Progenitor cell of endocrine pancreas (in vitro differentiated cells): Measurements from ENCODE around the gene DPP9. TPM values are rescaled to one million over a fixed set of nuclear protein-coding genes. Genes with fewer than 3 reads are reported as not detected.

Source experiments
- DNase-seq: peaks from one replicate; pipeline ENCODE4 v3.0.0; 2021; ENCODE audit warnings: low spot score; ENCODE audit not compliant: unreplicated experiment
- H3K27ac Mint-ChIP-seq: 2 replicates; pipeline ENCODE4 v1.8.0; 2021; ENCODE audit warnings: mild to moderate bottlenecking, moderate library complexity, mixed read lengths
- H3K27me3 Mint-ChIP-seq: 2 replicates; pipeline ENCODE4 v1.8.0; 2021; ENCODE audit warnings: mixed read lengths
- H3K36me3 Mint-ChIP-seq: 2 replicates; pipeline ENCODE4 v1.8.0; 2022; ENCODE audit warnings: mixed read lengths; ENCODE audit not compliant: insufficient read depth
- H3K4me1 Mint-ChIP-seq: 2 replicates; pipeline ENCODE4 v1.8.0; 2021; ENCODE audit warnings: low read depth, mixed read lengths
- H3K4me3 Mint-ChIP-seq: 2 replicates; pipeline ENCODE4 v1.8.0; 2021; ENCODE audit warnings: low read depth, mild to moderate bottlenecking, moderate library complexity, mixed read lengths
- H3K9me3 Mint-ChIP-seq: 2 replicates; pipeline ENCODE4 v1.8.0; 2021; ENCODE audit warnings: low read depth, mixed read lengths
- CTCF ChIP-seq: fragments of 200-600 bp; sonication (generic); IDR thresholded peaks from one replicate; pipeline ENCODE4 v1.5.0; 2021; ENCODE audit warnings: antibody characterized with exemption, mild to moderate bottlenecking; ENCODE audit not compliant: unreplicated experiment
- total RNA-seq: library from RNA; stranded (reverse); gene quantifications from 2 replicates; pipeline ENCODE4 v1.2.1, GENCODE V29; 2021

Gene DPP9
- total RNA-seq, 1 donor from 2014 or later: 50.3 TPM

GRCh38 chr19:4669723-4670480 is 53.7 kb downstream of the DPP9 start, which contains the start of gene MYDGF:
Gene MYDGF (minus strand): TSS chr19:4670342. CDS start chr19:4670334, 8 bp downstream.
- TF ChIP-seq CTCF: no peak
- Mint-ChIP-seq H3K4me1 (peaks cover 7% of the 10 kb centered on the region), H3K4me3 (peak within 1 kb of the TSS; percentile 86), H3K27me3 (no peaks in the 10 kb centered on the region), H3K36me3 (peaks cover 7% of the 10 kb centered on the region), H3K27ac (peak within 1 kb of the TSS; percentile 96), H3K9me3 (no peaks in the 10 kb centered on the region)
- DNase-seq: peak; percentile 88

- Mint-ChIP-seq H3K36me3 (peaks cover 14% of the 10 kb centered on the region), H3K27me3 (no peaks in the 10 kb centered on the region), H3K4me3 (no peak overlapping the region), H3K9me3 (no peaks in the 10 kb centered on the region), H3K27ac (no peak overlapping the region), H3K4me1 (peaks cover 7% of the 10 kb centered on the region)
- TF ChIP-seq CTCF: no peak
- DNase-seq: no peak
These were observed 59.0 kb downstream of the DPP9 start for GRCh38 chr19:4664642-4665041.

GRCh38 chr19:4662812-4663211 is 60.8 kb downstream of the DPP9 start:
- peaks cover 11% of the 10 kb centered on the region for H3K36me3 Mint-ChIP-seq
- no peaks in the 10 kb centered on the region for H3K4me1 Mint-ChIP-seq
- no peak overlapping the region for H3K4me3 Mint-ChIP-seq
- DNase-seq: no peak
- no peak overlapping the region for H3K27ac Mint-ChIP-seq
- no peak for TF ChIP-seq CTCF
- no peaks in the 10 kb centered on the region for H3K27me3 Mint-ChIP-seq
- no peaks in the 10 kb centered on the region for H3K9me3 Mint-ChIP-seq

- Mint-ChIP-seq H3K4me3 (no peak overlapping the region), H3K27ac (peak overlapping the region; percentile 24), H3K4me1 (no peaks in the 10 kb centered on the region), H3K27me3 (no peaks in the 10 kb centered on the region), H3K9me3 (no peaks in the 10 kb centered on the region), H3K36me3 (peaks cover 9% of the 10 kb centered on the region)
- TF ChIP-seq CTCF: no peak
- DNase-seq: no peak
These were observed 61.5 kb downstream of the DPP9 start for GRCh38 chr19:4662020-4662695.

GRCh38 chr19:4660993-4661392 is 62.6 kb downstream of the DPP9 start:
- DNase-seq: no peak
- no peak for TF ChIP-seq CTCF
- Mint-ChIP-seq H3K27me3 (no peaks in the 10 kb centered on the region), H3K9me3 (no peaks in the 10 kb centered on the region), H3K27ac (no peak overlapping the region), H3K4me3 (no peak overlapping the region), H3K4me1 (no peaks in the 10 kb centered on the region), H3K36me3 (peaks cover 10% of the 10 kb centered on the region)
